H9 (cell line): ENCODE results near the gene MCF2L2. TPM values are rescaled to one million over a fixed set of nuclear protein-coding genes. Genes with fewer than 3 reads are reported as not detected.

ENCODE experiments used
- DNase-seq: peaks from one replicate; pipeline ENCODE4 v3.0.0-alpha.2; 2017
- H2AFZ ChIP-seq: one replicate; pipeline ENCODE4 v1.6.1; 2013; ENCODE audit warnings: mild to moderate bottlenecking, low read length, control low read depth, moderate library complexity
- H2AK5ac ChIP-seq: 2 replicates; pipeline ENCODE4 v1.6.1; 2013; ENCODE audit warnings: low read length, control low read depth, mixed read lengths; ENCODE audit not compliant: insufficient read length
- H2BK120ac ChIP-seq: one replicate; pipeline ENCODE4 v1.6.1; 2013; ENCODE audit warnings: low read depth, mild to moderate bottlenecking, low read length, control low read depth, inconsistent platforms; ENCODE audit not compliant: poor library complexity, severe bottlenecking
- H2BK12ac ChIP-seq: 2 replicates; pipeline ENCODE4 v1.6.1; 2013; ENCODE audit warnings: low read length, control low read depth, mixed read lengths, low read depth; ENCODE audit not compliant: insufficient read length
- H2BK15ac ChIP-seq: 2 replicates; pipeline ENCODE4 v1.6.1; 2013; ENCODE audit warnings: low read depth, low read length, control low read depth
- H2BK20ac ChIP-seq: one replicate; pipeline ENCODE4 v1.6.1; 2013; ENCODE audit warnings: low read depth, mild to moderate bottlenecking, low read length, control low read depth, inconsistent platforms; ENCODE audit not compliant: poor library complexity, severe bottlenecking
- H2BK5ac ChIP-seq: 2 replicates; pipeline ENCODE4 v1.6.1; 2013; ENCODE audit warnings: low read length, control low read depth, mixed read lengths; ENCODE audit not compliant: insufficient read length
- H3K14ac ChIP-seq: 2 replicates; pipeline ENCODE4 v1.6.1; 2013; ENCODE audit warnings: low read length, control low read depth; ENCODE audit not compliant: insufficient read depth
- H3K18ac ChIP-seq: 2 replicates; pipeline ENCODE4 v1.6.1; 2013; ENCODE audit warnings: low read depth, mild to moderate bottlenecking, mixed read lengths, low read length, control low read depth; ENCODE audit not compliant: insufficient read length
- H3K23ac ChIP-seq: 2 replicates; pipeline ENCODE4 v1.6.1; 2013; ENCODE audit warnings: low read length, control low read depth, mixed read lengths, low read depth; ENCODE audit not compliant: insufficient read length
- H3K23me2 ChIP-seq: 2 replicates; pipeline ENCODE4 v1.6.1; 2013; ENCODE audit warnings: low read depth, mild to moderate bottlenecking, mixed read lengths, low read length, control low read depth; ENCODE audit not compliant: insufficient read length, poor library complexity, severe bottlenecking
- H3K27ac ChIP-seq: 2 replicates; pipeline ENCODE4 v1.5.1; 2013; ENCODE audit warnings: low read length, control low read depth, mixed read lengths, low read depth; ENCODE audit not compliant: insufficient read length
- H3K27me3 ChIP-seq: 2 replicates; pipeline ENCODE4 v1.6.1; 2013; ENCODE audit warnings: low read length, control low read depth, inconsistent platforms; ENCODE audit not compliant: insufficient read depth
- H3K4ac ChIP-seq: 2 replicates; pipeline ENCODE4 v1.6.1; 2013; ENCODE audit warnings: low read depth, mild to moderate bottlenecking, control low read depth, inconsistent platforms, low read length, moderate library complexity
- H3K4me1 ChIP-seq: 2 replicates; pipeline ENCODE4 v1.6.1; 2013; ENCODE audit warnings: low read length, control low read depth, inconsistent platforms; ENCODE audit not compliant: insufficient read depth
- H3K4me2 ChIP-seq: 2 replicates; pipeline ENCODE4 v1.6.1; 2013; ENCODE audit warnings: low read length, control low read depth, mixed read lengths; ENCODE audit not compliant: insufficient read length, insufficient read depth
- H3K56ac ChIP-seq: 2 replicates; pipeline ENCODE4 v1.6.1; 2013; ENCODE audit warnings: low read depth, mild to moderate bottlenecking, mixed read lengths, low read length, control low read depth; ENCODE audit not compliant: insufficient read length
- H3K79me1 ChIP-seq: 2 replicates; pipeline ENCODE4 v1.6.1; 2013; ENCODE audit warnings: low read depth, mild to moderate bottlenecking, moderate library complexity, low read length, control low read depth, inconsistent platforms; ENCODE audit not compliant: insufficient read depth, poor library complexity, severe bottlenecking
- H3K79me2 ChIP-seq: 2 replicates; pipeline ENCODE4 v1.6.1; 2013; ENCODE audit warnings: low read length, control low read depth, inconsistent platforms; ENCODE audit not compliant: insufficient read depth
- H3K9ac ChIP-seq: 2 replicates; pipeline ENCODE4 v1.6.1; 2013; ENCODE audit warnings: low read length, control low read depth, mixed read lengths; ENCODE audit not compliant: insufficient read length; ENCODE audit errors: extremely low read depth
- H3K9me3 ChIP-seq: one replicate; pipeline ENCODE4 v1.6.1; 2013; ENCODE audit warnings: low read depth, low read length, inconsistent platforms; ENCODE audit not compliant: control insufficient read depth
- H3T11ph ChIP-seq: one replicate; pipeline ENCODE4 v1.6.1; 2013; ENCODE audit warnings: mild to moderate bottlenecking, low read length, control low read depth, inconsistent platforms
- H4K20me1 ChIP-seq: one replicate; pipeline ENCODE4 v1.6.1; 2013; ENCODE audit not compliant: control insufficient read depth, insufficient read length, insufficient read depth
- H4K5ac ChIP-seq: 2 replicates; pipeline ENCODE4 v1.6.1; 2013; ENCODE audit warnings: low read depth, mild to moderate bottlenecking, mixed read lengths, low read length, control low read depth; ENCODE audit not compliant: insufficient read length
- H4K8ac ChIP-seq: replicated peaks from 2 replicates; pipeline ENCODE4 v1.6.1; 2013; ENCODE audit warnings: low read length, control low read depth, mixed read lengths, low read depth; ENCODE audit not compliant: insufficient read length
- H4K91ac ChIP-seq: 2 replicates; pipeline ENCODE4 v1.6.1; 2013; ENCODE audit warnings: low read depth, mild to moderate bottlenecking, moderate library complexity, mixed read lengths, low read length, control low read depth; ENCODE audit not compliant: insufficient read length
- H3K27ac Mint-ChIP-seq, 3 experiments: 2 replicates in 2 of 3; 3 replicates in 1 of 3; pipeline ENCODE4 v1.8.0; 2020 to 2021; ENCODE audit warnings: mixed read lengths in 3 of 3, mild to moderate bottlenecking in 1 of 3, moderate library complexity in 1 of 3
- H3K27me3 Mint-ChIP-seq: 2 replicates; pipeline ENCODE4 v1.8.0; 2021; ENCODE audit warnings: low read depth, mild to moderate bottlenecking, moderate library complexity, mixed read lengths
- H3K36me3 Mint-ChIP-seq, 3 experiments: 2 replicates in 2 of 3; 3 replicates in 1 of 3; pipeline ENCODE4 v1.8.0; 2020 to 2021; ENCODE audit warnings: low read depth in 3 of 3, mixed read lengths in 3 of 3; ENCODE audit not compliant: insufficient read depth in 1 of 3
- H3K4me1 Mint-ChIP-seq, 2 experiments: 2 replicates each; pipeline ENCODE4 v1.8.0; 2020; ENCODE audit warnings: mixed read lengths in 2 of 2
- H3K4me3 Mint-ChIP-seq, 2 experiments: 2 replicates in 1 of 2; 3 replicates in 1 of 2; pipeline ENCODE4 v1.8.0; 2020 to 2021; ENCODE audit warnings: mild to moderate bottlenecking in 2 of 2, mixed read lengths in 2 of 2, moderate library complexity in 1 of 2
- H3K9me3 Mint-ChIP-seq, 2 experiments: 2 replicates in 1 of 2; 3 replicates in 1 of 2; pipeline ENCODE4 v1.8.0; 2020; ENCODE audit warnings: mild to moderate bottlenecking in 2 of 2, mixed read lengths in 2 of 2, moderate library complexity in 1 of 2
- CTCF ChIP-seq: fragments of 200-600 bp; sonication (generic); conservative IDR thresholded peaks from 3 replicates; pipeline ENCODE4 v1.8.0; 2021; ENCODE audit warnings: antibody characterized with exemption, mild to moderate bottlenecking
- WGBS: extraction: QIAGEN DNeasy Blood & Tissue Kit; methylation state at CpG from one replicate; pipeline ENCODE4 v1.1.7; 2013; ENCODE audit warnings: missing lambda C conversion rate, low lambda C conversion rate, mixed read lengths; ENCODE audit not compliant: insufficient read length; ENCODE audit errors: extremely low coverage; 5-methylcytosine and 5-hydroxymethylcytosine counted together
- total RNA-seq: library from RNA; stranded (reverse); gene quantifications from 2 replicates; pipeline ENCODE4 v1.2.1, GENCODE V29; 2021

The MCF2L2 gene
- total RNA-seq, 1 experiment from 2014 or later = 6.4 TPM

GRCh38 chr3:183313764-183314163 is 114.7 kb downstream of the MCF2L2 start:
- Histone ChIP-seq H3K9me3 (no peaks in the 10 kb centered on the region), H3K4me2 (no peak overlapping the region), H3K27ac (no peak overlapping the region), H4K91ac (no peak overlapping the region), H3K4me1 (no peaks in the 10 kb centered on the region), H3K79me1 (no peaks in the 10 kb centered on the region), H2BK12ac (no peak overlapping the region), H2AK5ac (no peak overlapping the region), H4K8ac (no peak overlapping the region), H3K56ac (no peak overlapping the region), H3K4ac (no peak overlapping the region), H2BK20ac (no peak overlapping the region), H2BK5ac (no peak overlapping the region), H3K23me2 (no peaks in the 10 kb centered on the region), H4K5ac (no peak overlapping the region), H2AFZ (no peak overlapping the region), H3T11ph (no peak overlapping the region), H4K20me1 (no peaks in the 10 kb centered on the region), H3K79me2 (no peaks in the 10 kb centered on the region), H3K18ac (no peak overlapping the region), H3K27me3 (no peaks in the 10 kb centered on the region), H2BK15ac (no peak overlapping the region), H2BK120ac (no peak overlapping the region), H3K23ac (no peak overlapping the region), H3K9ac (no peak overlapping the region), H3K14ac (no peak overlapping the region)
- Mint-ChIP-seq H3K9me3 (no peaks in the 10 kb centered on the region), H3K27ac (peak overlapping the region; percentile 16 to 73 (median 36); a peak in 3 of 7 replicates), H3K4me3 (no peak overlapping the region), H3K27me3 (no peaks in the 10 kb centered on the region), H3K4me1 (peaks cover 5 to 10% of the 10 kb centered on the region in 2 experiments), H3K36me3 (peaks cover 0 to 20% (median 5%) of the 10 kb centered on the region in 3 experiments; a peak in 6 of 7 replicates)
- DNase-seq = no peak
- TF ChIP-seq CTCF = no peak
- WGBS = no CpG with 5 or more reads among the region's 7 CpGs
